ENCODE data around the gene CSK. TPM values are rescaled to one million over a fixed set of nuclear protein-coding genes. Genes with fewer than 3 reads are reported as not detected.

The CSK gene
- polyA plus RNA-seq, 1 donor, result 36.3 TPM

- no peak for DNase-seq
Observed at GRCh38 chr15:74844319-74845207, 62.7 kb downstream of the CSK start.

- DNase-seq, result no peak
Observed at GRCh38 chr15:74845208-74845568, 63.3 kb downstream of the CSK start.

- no peak for DNase-seq
Observed at GRCh38 chr15:74845581-74845980, 63.7 kb downstream of the CSK start.

GRCh38 chr15:74847432-74847831 is 65.6 kb downstream of the CSK start:
- no peak for DNase-seq

GRCh38 chr15:74850393-74850792 is 68.5 kb downstream of the CSK start:
- DNase-seq, result no peak

GRCh38 chr15:74851960-74852359 is 70.1 kb downstream of the CSK start:
- DNase-seq, result no peak

Other genes with a start within 250 kb of the CSK start
- 5.6 TPM for gene ARID3B, start 240.9 kb upstream of the CSK start, polyA plus RNA-seq (ENCODE audit: insufficient read length)
- gene CLK3, start 166.2 kb upstream of the CSK start, polyA plus RNA-seq (ENCODE audit: insufficient read length), result 52.2 TPM
- 29.3 TPM for gene EDC3, start 86.1 kb upstream of the CSK start, polyA plus RNA-seq (ENCODE audit: insufficient read length)
- gene CYP1A1, start 56.6 kb upstream of the CSK start, polyA plus RNA-seq (ENCODE audit: insufficient read length), result not detected
- not detected for gene CYP1A2, start 33.2 kb upstream of the CSK start, polyA plus RNA-seq (ENCODE audit: insufficient read length)
- not detected for gene LMAN1L, start 30.8 kb downstream of the CSK start, polyA plus RNA-seq (ENCODE audit: insufficient read length)
- not detected for gene CPLX3, start 44.5 kb downstream of the CSK start, polyA plus RNA-seq (ENCODE audit: insufficient read length)
- gene ULK3, start 61.1 kb downstream of the CSK start, polyA plus RNA-seq (ENCODE audit: insufficient read length), result 49.3 TPM
- 67.5 TPM for gene SCAMP2, start 91.3 kb downstream of the CSK start, polyA plus RNA-seq (ENCODE audit: insufficient read length)
- 63.5 TPM for gene MPI, start 108.0 kb downstream of the CSK start, polyA plus RNA-seq (ENCODE audit: insufficient read length)
- 49.7 TPM for gene FAM219B, start 124.8 kb downstream of the CSK start, polyA plus RNA-seq (ENCODE audit: insufficient read length)
- gene COX5A, start 156.0 kb downstream of the CSK start, polyA plus RNA-seq (ENCODE audit: insufficient read length), result 243 TPM
- gene RPP25, start 174.7 kb downstream of the CSK start, polyA plus RNA-seq (ENCODE audit: insufficient read length), result 1.1 TPM
- gene SCAMP5, start 213.5 kb downstream of the CSK start, polyA plus RNA-seq (ENCODE audit: insufficient read length), result 3.9 TPM
- 7.4 TPM for gene PPCDC, start 241.5 kb downstream of the CSK start, polyA plus RNA-seq (ENCODE audit: insufficient read length)

Data from hindlimb muscle (tissue), 1 donor.